Heart left ventricle (tissue), 13 donors: ENCODE results near the gene PBX3.

Source experiments
- CTCF ChIP-seq, 12 donors: fragments of 200-600 bp; sonication (generic) in 4 of 12; IDR thresholded peaks; one replicate each; pipeline versions ENCODE4 v1.5.0 to v1.8.0; 2018 to 2022; ENCODE audit warnings: antibody characterized with exemption in 12 of 12, mild to moderate bottlenecking in 5 of 12
- POLR2A ChIP-seq, 2 donors: fragments of 450-650 bp; IDR thresholded peaks; one replicate each; pipeline ENCODE4 v1.6.1; 2017; ENCODE audit warnings: antibody characterized with exemption in 2 of 2, mild to moderate bottlenecking in 2 of 2, moderate library complexity in 2 of 2
- donor health status: ischemic (EF 13 %, LVEDD 7.1; RV severe dilation, severe dysfunction).
- donor health status: DM: no; HTN: yes; CAD: no.
- donor health status: DM: no; HTN: no; CAD: no.
- donor health status: ischemic (EF 25% LVEDD 6.9; RV normal size, moderate dysfunction).
- donor health status: ischemic (EF 25% LVEDD 5.7; RV mildly dilated, moderate dysfunction).
- donor health status: ischemic (EF 35%, LVEDD 5.7; RV mildly dilated, moderate dysfunction).
- donor health status: nonischemic (EF 11% LVEDD 7.7; RV severe dilation, severe dysfunction).
- donor health status: DM: yes; HTN: yes; CAD: no.
- donor health status: PGD.
- donor health status: ischemic (EF 29% LVEDD 5.4; RV normal size, mild dysfunction).
- donor health status: nonischemic (EF 23%, LVEDD 6.1; RV moderate dilation, normal function).

- TF ChIP-seq CTCF (IDR thresholded peaks at IDR 0.05): no peak
- TF ChIP-seq POLR2A (IDR thresholded peaks at IDR 0.05): no peak
Observed at GRCh38 chr9:125757834-125758233, 10.7 kb downstream of the PBX3 start.
